GM18909 (cell line): ENCODE data around the gene DNAH2.

ENCODE experiments used
- ATAC-seq: cut with Tn5 transposase; IDR thresholded peaks from one replicate; pipeline ENCODE4 v1.9.1; 2021; ENCODE audit warnings: mild to moderate bottlenecking; ENCODE audit not compliant: unreplicated experiment, poor library complexity

DNAH2 gene

DNA sequence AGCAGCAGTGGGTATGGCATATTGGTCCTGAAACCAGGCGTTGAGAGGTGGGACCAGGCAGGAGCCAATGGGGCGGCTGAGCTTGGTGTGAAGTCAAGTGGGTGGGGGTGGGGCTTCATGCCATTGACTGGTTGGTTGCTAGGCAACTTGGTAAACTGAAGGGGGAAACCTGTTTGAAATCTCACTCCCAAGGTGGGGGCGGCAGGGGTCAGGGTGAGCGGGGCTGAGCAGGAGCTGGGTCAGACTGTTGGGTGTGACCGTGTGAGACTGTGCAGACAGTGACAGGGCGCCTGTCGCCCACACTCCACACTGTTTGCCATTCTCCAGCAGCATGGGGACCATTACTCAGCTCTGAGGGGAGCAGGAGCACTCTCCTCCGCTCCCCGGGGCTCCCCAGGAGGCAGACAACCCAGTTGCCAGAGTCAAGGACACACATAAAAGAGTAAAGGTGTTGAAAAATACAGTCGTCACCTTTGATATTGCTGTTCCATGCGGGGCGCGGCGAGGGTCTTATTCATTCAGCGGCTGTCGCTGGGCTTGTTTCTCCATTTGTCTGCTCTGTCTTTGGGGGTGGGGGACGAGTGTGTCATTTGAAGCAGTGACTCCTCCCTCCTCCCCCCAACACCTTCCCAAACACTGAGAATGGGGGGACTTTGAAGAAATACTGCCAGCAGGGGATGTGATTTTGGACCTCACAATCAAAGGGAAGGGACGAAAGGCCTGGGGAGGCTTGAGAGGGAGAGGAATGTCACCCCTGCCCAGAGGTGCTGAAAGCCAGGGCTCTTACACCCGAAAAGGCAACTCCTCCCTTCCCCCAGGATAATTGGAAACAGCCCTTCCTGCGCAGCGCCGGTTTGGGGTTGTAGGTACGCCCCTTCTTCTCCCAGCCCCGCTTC, 13.7 kb upstream of the DNAH2 start:
- no peak for ATAC-seq

DNA sequence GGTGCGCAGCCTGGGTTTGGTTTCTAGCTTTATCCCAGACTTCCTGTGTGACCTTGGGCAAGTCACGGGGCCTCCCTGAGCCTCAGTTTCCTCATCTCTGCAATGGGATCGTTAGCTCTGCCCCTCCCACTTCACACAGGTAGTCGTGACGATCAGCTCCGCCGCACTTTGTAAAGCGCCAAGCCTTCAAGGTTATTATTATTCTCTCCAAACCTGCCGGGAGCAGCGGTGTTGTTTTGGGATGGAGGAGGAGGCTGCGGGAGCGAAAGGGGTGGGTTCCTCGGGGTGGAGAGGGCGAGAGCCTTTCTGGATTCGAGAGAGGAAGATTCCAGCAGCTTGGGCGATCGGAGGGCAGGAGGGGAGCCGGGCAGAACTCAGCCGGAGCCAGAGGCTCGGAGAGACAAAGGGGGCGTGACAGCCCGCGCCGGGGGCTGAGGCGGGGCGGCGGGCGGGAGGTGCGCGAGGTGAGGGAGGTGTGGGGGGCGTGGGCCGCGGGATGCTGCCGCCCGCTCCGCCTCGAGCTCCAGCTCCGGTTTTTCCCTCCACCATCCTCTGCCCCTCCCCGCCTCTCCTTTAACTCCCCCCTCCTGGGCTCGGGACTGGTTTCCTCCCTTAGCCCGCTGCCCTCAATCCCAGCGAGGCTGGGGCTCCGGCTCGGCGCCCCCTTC, 12.8 kb upstream of the DNAH2 start, which contains the start of gene EFNB3:
TSS of gene EFNB3 (plus strand) at position 602 of the 668 bp plus-strand sequence. CDS start 397 bp downstream, outside the sequence.
- no peak for ATAC-seq

GRCh38 chr17:7705269-7706255, 12.0 kb upstream of the DNAH2 start:
- no peak for ATAC-seq

DNA sequence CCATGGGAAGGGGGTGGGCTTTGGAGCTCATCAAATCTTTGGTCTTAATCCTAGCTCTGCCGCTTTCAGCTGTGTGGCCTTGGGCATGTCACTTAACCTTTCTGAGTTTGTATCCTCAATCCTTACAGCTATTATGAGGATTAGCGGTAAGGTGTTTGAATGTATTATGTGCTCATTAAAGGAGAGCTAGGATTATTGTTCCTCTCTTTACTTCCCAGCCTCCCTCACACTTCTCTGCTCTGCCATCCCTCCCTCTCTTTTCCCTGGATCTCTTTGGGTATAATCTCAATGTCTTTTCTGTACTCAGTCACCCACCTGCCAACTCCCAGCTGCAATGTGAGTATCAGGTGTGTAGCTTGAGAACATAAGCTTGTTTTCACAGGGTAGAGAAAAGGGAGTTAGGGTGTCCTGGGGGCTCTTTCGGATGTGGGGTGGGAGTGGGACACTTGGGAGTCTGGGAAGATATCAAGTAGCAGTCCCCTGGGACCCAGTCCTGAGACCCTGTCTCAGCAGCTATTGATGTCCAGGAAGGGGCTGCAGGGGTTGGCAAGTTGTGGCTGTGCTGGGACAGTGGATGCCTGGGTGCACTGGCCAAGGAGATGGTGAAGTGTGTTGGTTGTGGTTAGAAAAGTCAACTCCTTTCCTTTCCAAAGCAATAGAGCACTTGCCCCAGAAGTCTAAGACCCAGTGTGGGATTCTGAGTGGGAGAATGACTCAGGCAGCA, 10.8 kb upstream of the DNAH2 start:
- ATAC-seq = no peak

DNA sequence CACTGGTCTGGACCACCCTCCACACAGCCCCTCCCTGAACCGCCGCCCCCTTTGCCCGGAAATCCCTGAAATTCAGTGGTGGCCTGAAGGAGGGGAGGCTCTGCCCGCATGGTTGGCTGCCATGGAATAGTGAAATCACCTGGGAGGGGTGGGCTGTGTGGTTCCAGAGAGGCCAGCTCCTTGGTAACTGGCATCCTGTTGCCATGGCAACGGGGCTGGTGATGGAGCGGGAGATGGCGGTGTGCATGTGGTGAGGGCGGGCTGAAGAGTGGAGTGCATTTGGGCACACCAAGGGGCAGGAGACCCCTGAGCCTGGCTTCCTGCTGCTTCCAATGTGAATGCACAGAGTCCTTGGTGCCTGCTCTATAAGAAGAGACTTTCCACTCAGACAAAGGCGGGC, 10.1 kb upstream of the DNAH2 start:
- ATAC-seq = no peak

- ATAC-seq = no peak
These were observed 9.4 kb upstream of the DNAH2 start for GRCh38 chr17:7707858-7708750.

- no peak for ATAC-seq
These were observed 8.5 kb upstream of the DNAH2 start for GRCh38 chr17:7709031-7709430.

DNA sequence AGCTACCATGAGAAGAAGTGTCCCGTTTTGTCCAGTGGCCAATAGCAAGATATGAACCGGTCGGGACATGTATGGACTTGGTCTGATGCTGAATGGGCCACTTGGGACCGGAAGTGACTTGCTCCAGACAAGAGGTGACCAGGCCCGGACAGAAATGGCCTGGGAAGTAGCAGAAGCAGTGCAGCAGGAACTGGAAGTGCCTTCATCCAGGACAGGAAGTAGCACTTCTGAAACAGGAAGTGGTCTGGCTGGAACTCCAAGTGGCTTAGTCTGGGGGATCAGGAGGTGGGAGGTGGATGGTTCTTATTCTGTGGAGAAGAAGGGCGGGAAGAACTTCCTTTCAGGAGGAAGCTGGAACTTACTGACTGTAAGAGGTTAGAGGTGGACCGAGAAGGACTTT, 7.2 kb upstream of the DNAH2 start:
- no peak for ATAC-seq

DNA sequence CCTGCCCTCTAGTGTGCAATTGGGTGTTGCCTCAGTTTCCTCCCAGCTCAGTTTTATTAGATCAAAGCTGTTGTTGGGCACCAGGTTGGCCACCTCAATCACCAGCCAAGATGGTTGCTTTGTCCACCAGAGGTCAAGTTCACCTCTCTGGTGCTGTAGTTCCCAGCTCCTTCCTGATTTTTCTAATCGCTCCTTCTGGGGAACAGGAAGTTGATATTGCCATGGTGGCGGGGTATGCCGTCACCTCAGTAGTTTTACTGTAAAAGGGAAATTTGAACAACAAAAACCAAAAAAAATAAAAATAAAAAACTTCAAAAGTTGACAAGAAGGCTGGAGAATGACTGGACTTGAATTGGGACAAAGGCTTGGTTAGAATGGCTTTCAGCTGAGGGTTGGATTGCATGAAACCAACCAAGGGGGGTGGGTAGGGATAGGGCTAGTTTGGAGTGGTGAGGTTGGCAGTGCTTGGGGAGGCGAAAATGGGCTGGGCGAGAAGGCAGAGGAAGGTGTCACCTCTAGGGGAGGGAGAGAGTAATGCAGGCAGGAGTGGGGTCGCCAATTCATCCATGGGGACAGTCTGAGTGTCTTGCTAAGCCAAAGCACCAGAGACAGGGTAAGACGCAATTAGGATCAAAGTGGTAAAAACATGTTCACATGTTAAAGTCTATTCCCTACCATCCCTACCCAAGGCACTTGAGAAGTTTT, 6.3 kb upstream of the DNAH2 start:
- no peak for ATAC-seq

DNA sequence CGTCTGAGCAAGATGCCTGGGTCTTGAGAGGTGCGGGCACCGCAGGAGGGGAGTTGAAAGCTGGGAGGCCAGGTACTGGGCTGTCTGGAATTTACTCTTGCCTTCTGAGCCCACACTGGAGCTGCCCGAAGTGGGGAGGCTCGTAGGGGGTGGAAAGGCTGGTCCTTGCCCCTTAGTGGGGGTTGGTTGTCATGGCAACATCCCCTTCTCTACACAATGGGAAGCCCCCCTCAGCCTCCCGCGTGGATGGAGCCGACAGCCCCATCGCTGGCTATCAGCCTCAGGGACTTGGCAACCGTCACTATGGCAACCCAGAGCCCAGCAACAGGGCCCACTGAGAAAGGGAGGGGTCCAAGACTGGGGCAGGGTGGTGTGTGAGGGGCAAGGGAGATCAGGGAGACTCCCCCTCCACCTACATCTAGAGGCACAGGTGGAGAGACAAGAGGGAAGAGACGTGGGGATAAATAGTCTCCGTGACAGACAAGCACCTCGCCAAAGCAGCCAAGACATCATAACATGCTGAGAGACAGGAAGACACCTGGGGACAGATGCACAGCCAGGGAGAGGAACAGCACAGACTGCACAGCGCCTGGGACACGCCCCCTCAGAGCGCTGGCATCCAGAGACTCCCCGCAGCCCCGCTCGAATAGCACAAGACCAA, 5.3 kb upstream of the DNAH2 start:
- no peak for ATAC-seq

- ATAC-seq = no peak
These were observed 3.8 kb upstream of the DNAH2 start for GRCh38 chr17:7713782-7714181.

DNA sequence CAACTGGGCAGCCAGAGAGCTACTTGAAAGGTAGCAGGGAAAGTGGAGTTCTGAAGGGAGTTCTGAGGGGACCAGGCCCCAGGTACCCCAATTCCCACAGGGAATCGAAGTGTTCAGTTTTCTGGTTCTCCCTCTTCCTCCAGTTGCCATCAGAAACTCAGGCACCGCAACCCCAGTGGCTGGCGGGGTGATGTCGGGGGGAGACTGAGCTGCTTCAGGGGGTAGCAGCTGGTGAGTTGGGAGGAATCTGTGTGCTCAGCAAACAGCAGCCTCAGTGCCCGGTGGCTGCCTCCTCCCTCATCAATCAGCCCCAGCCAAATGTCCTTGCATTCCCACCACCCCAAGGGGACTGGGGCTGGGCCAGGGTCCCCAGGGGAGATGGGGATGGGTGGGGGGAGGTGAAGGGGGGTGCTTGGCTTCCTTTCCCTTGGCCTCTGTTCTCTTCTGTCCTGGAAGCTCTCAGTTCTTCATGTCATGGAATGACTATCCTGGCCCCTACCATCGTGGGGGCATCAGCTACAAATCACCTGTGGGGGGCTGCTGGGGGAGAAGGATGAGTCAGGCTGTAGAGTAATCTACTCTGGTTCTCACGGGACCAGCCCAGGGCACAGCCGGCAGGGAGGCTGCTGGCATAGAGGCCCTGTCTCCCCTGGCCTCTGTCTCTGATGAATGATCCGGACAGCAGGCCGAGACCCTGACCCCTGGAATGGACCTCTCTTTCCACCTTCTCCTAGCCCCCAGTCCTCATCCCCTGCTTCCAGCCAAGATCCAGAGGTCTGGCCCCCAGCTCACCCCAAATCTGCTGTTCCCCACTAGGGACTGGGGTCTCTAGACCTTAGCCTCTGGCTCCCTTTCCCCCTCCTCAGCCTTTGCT, 2.6 kb upstream of the DNAH2 start:
- ATAC-seq = no peak

- no peak for ATAC-seq
These were observed 1.3 kb upstream of the DNAH2 start for GRCh38 chr17:7715936-7716886.

DNA sequence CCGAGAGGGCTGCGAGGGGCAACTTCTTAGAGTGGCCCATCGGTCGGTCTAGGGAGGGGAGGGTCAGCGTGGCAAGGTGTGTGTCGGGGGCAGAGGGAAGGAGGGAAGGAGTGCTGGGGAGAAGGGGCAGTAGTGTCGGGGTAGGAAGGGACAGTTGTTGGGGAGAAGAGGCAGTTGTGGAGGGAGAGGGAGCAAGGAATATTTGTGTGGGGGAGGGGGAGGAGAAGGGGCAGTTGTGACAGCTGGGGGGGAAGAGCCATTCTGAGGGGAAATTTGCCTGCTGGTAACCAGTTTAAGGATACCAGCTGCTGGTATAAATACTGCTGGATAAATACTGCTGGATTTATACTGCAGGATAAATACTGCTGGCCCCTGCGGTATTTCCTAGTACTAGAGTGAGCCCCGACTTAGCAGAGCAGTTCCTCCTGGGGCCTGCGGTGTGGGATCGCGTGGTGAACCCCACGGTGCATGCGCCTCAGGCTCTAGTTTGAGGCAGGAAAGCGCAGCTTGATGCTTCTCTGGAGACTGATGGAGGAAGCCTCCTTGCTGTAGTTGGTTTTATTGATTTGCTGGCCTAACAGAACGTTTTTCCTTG, 309 bp downstream of the DNAH2 start:
- ATAC-seq = no peak

GRCh38 chr17:7719661-7720060, 2.1 kb downstream of the DNAH2 start:
- no peak for ATAC-seq
